Activated T-helper 2 cell treated with anti-CD3 and anti-CD28 coated beads, Interferon-gamma antibody, Interleukin-2, Interleukin-4, amounts not matched to agents 10 μg/mL and 5 μg/mL and 100 μg/mL, durations not matched to agents 14 hours and 24 hours and 36 hours (primary cell): ENCODE results near the gene DYNLT2B. TPM values are rescaled to one million over a fixed set of nuclear protein-coding genes. Genes with fewer than 3 reads are reported as not detected.

Experiments
- DNase-seq: peaks from one replicate; pipeline ENCODE4 v3.0.0; 2021; ENCODE audit warnings: low spot score
- H3K27ac Mint-ChIP-seq: one replicate; pipeline ENCODE4 v1.8.0; 2021; ENCODE audit warnings: mixed read lengths
- H3K27me3 Mint-ChIP-seq: one replicate; pipeline ENCODE4 v1.8.0; 2021; ENCODE audit warnings: low read depth, mixed read lengths
- H3K36me3 Mint-ChIP-seq: one replicate; pipeline ENCODE4 v1.8.0; 2021; ENCODE audit warnings: low read depth, mixed read lengths
- H3K4me1 Mint-ChIP-seq: one replicate; pipeline ENCODE4 v1.8.0; 2021; ENCODE audit warnings: low read depth, mixed read lengths
- H3K4me3 Mint-ChIP-seq: one replicate; pipeline ENCODE4 v1.8.0; 2021; ENCODE audit warnings: low read depth, mild to moderate bottlenecking, moderate library complexity, mixed read lengths
- H3K9me3 Mint-ChIP-seq: one replicate; pipeline ENCODE4 v1.8.0; 2021; ENCODE audit warnings: mixed read lengths
- intact Hi-C: fragments of 100-400 bp; cut with micrococcal nuclease; formaldehyde crosslinking; loops from one replicate; pipeline ENCODE4 v1.15.1; 2023
- total RNA-seq: library from RNA; stranded (reverse); gene quantifications from 2 replicates; pipeline ENCODE4 v1.2.3, GENCODE V29; 2022

The DYNLT2B gene
- total RNA-seq, 1 donor from 2014 or later, result 10.9 TPM

GRCh38 chr3:196341137-196341536 is 23.1 kb upstream of the DYNLT2B start:
- Mint-ChIP-seq H3K27ac (no peak overlapping the region), H3K4me1 (peaks cover 2% of the 10 kb centered on the region), H3K36me3 (no peaks in the 10 kb centered on the region), H3K27me3 (peaks cover 3% of the 10 kb centered on the region), H3K9me3 (no peaks in the 10 kb centered on the region), H3K4me3 (no peak overlapping the region)
- DNase-seq, result no peak
- intact Hi-C loops, result no loop called here

- H3K4me1 Mint-ChIP-seq, result peaks cover 2% of the 10 kb centered on the region
- H3K36me3 Mint-ChIP-seq, result no peaks in the 10 kb centered on the region
- intact Hi-C loops, result no loop called here
- DNase-seq, result no peak
- H3K9me3 Mint-ChIP-seq, result no peaks in the 10 kb centered on the region
- no peak overlapping the region for H3K27ac Mint-ChIP-seq
- H3K4me3 Mint-ChIP-seq, result no peak overlapping the region
- H3K27me3 Mint-ChIP-seq, result peaks cover 3% of the 10 kb centered on the region
Observed at GRCh38 chr3:196340466-196340865, 22.4 kb upstream of the DYNLT2B start.

- H3K4me3 Mint-ChIP-seq, result no peak overlapping the region
- H3K4me1 Mint-ChIP-seq, result peaks cover 2% of the 10 kb centered on the region
- no peak overlapping the region for H3K27ac Mint-ChIP-seq
- intact Hi-C loops, result no loop called here
- H3K36me3 Mint-ChIP-seq, result no peaks in the 10 kb centered on the region
- no peaks in the 10 kb centered on the region for H3K9me3 Mint-ChIP-seq
- H3K27me3 Mint-ChIP-seq, result peaks cover 3% of the 10 kb centered on the region
- no peak for DNase-seq
Observed at GRCh38 chr3:196339493-196340254, 21.6 kb upstream of the DYNLT2B start.

GRCh38 chr3:196339044-196339443 is 21.0 kb upstream of the DYNLT2B start:
- H3K4me3 Mint-ChIP-seq, result no peak overlapping the region
- no peaks in the 10 kb centered on the region for H3K9me3 Mint-ChIP-seq
- no peak overlapping the region for H3K27ac Mint-ChIP-seq
- DNase-seq, result no peak
- H3K4me1 Mint-ChIP-seq, result peaks cover 2% of the 10 kb centered on the region
- H3K36me3 Mint-ChIP-seq, result no peaks in the 10 kb centered on the region
- H3K27me3 Mint-ChIP-seq, result peaks cover 3% of the 10 kb centered on the region
- intact Hi-C loops, result no loop called here

- no peak for DNase-seq
- H3K27me3 Mint-ChIP-seq, result peaks cover 3% of the 10 kb centered on the region
- peaks cover 2% of the 10 kb centered on the region for H3K4me1 Mint-ChIP-seq
- intact Hi-C loops, result no loop called here
- H3K4me3 Mint-ChIP-seq, result no peak overlapping the region
- no peak overlapping the region for H3K27ac Mint-ChIP-seq
- no peaks in the 10 kb centered on the region for H3K36me3 Mint-ChIP-seq
- H3K9me3 Mint-ChIP-seq, result no peaks in the 10 kb centered on the region
Observed at GRCh38 chr3:196336319-196337145, 18.5 kb upstream of the DYNLT2B start.

- no peak for DNase-seq
- no peaks in the 10 kb centered on the region for H3K9me3 Mint-ChIP-seq
- H3K36me3 Mint-ChIP-seq, result no peaks in the 10 kb centered on the region
- intact Hi-C loops, result no loop called here
- H3K4me3 Mint-ChIP-seq, result no peak overlapping the region
- H3K27ac Mint-ChIP-seq, result no peak overlapping the region
- H3K4me1 Mint-ChIP-seq, result peaks cover 1% of the 10 kb centered on the region
- H3K27me3 Mint-ChIP-seq, result peaks cover 3% of the 10 kb centered on the region
Observed at GRCh38 chr3:196335503-196335948, 17.5 kb upstream of the DYNLT2B start.

- H3K36me3 Mint-ChIP-seq, result no peaks in the 10 kb centered on the region
- peaks cover 6% of the 10 kb centered on the region for H3K27me3 Mint-ChIP-seq
- no peaks in the 10 kb centered on the region for H3K4me1 Mint-ChIP-seq
- H3K9me3 Mint-ChIP-seq, result no peaks in the 10 kb centered on the region
- no peak for DNase-seq
- H3K4me3 Mint-ChIP-seq, result no peak overlapping the region
- intact Hi-C loops, result no loop called here
- H3K27ac Mint-ChIP-seq, result no peak overlapping the region
Observed at GRCh38 chr3:196334982-196335381, 16.9 kb upstream of the DYNLT2B start.

GRCh38 chr3:196332168-196332567 is 14.1 kb upstream of the DYNLT2B start:
- no peak for DNase-seq
- Mint-ChIP-seq H3K27me3 (peaks cover 10% of the 10 kb centered on the region), H3K4me1 (no peaks in the 10 kb centered on the region), H3K36me3 (no peaks in the 10 kb centered on the region), H3K27ac (no peak overlapping the region), H3K9me3 (no peaks in the 10 kb centered on the region), H3K4me3 (no peak overlapping the region)
- intact Hi-C loops, result no loop called here

- Mint-ChIP-seq H3K9me3 (no peaks in the 10 kb centered on the region), H3K4me1 (no peaks in the 10 kb centered on the region), H3K27ac (no peak overlapping the region), H3K36me3 (no peaks in the 10 kb centered on the region), H3K27me3 (peaks cover 11% of the 10 kb centered on the region), H3K4me3 (no peak overlapping the region)
- intact Hi-C loops, result no loop called here
- no peak for DNase-seq
Observed at GRCh38 chr3:196327405-196327804, 9.4 kb upstream of the DYNLT2B start.

- peaks cover 11% of the 10 kb centered on the region for H3K27me3 Mint-ChIP-seq
- intact Hi-C loops, result no loop called here
Observed at GRCh38 chr3:196326936-196327335, 8.9 kb upstream of the DYNLT2B start.

GRCh38 chr3:196323691-196324090 is 5.7 kb upstream of the DYNLT2B start:
- DNase-seq, result no peak
- intact Hi-C loops, result no loop called here
- H3K27ac Mint-ChIP-seq, result no peak overlapping the region
- no peak overlapping the region for H3K4me3 Mint-ChIP-seq
- peaks cover 4% of the 10 kb centered on the region for H3K4me1 Mint-ChIP-seq
- H3K36me3 Mint-ChIP-seq, result no peaks in the 10 kb centered on the region
- H3K9me3 Mint-ChIP-seq, result no peaks in the 10 kb centered on the region
- peaks cover 6% of the 10 kb centered on the region for H3K27me3 Mint-ChIP-seq

More at GRCh38 chr3:196326936-196327335, 8.9 kb upstream of the DYNLT2B start:
- Mint-ChIP-seq H3K27ac (no peak overlapping the region), H3K4me3 (no peak overlapping the region), H3K9me3 (no peaks in the 10 kb centered on the region), H3K4me1 (no peaks in the 10 kb centered on the region), H3K36me3 (no peaks in the 10 kb centered on the region)
- no peak for DNase-seq

- H3K4me1 Mint-ChIP-seq, result peaks cover 4% of the 10 kb centered on the region
- intact Hi-C loops, result no loop called here
- H3K36me3 Mint-ChIP-seq, result no peaks in the 10 kb centered on the region
- no peak overlapping the region for H3K27ac Mint-ChIP-seq
- H3K9me3 Mint-ChIP-seq, result no peaks in the 10 kb centered on the region
- DNase-seq, result no peak
- H3K4me3 Mint-ChIP-seq, result no peak overlapping the region
- peaks cover 3% of the 10 kb centered on the region for H3K27me3 Mint-ChIP-seq
Observed at GRCh38 chr3:196323016-196323415, 5.0 kb upstream of the DYNLT2B start.

GRCh38 chr3:196321162-196321561 is 3.1 kb upstream of the DYNLT2B start:
- H3K36me3 Mint-ChIP-seq, result peaks cover 2% of the 10 kb centered on the region
- intact Hi-C loops, result no loop called here
- no peak for DNase-seq
- no peak overlapping the region for H3K27ac Mint-ChIP-seq
- peaks cover 10% of the 10 kb centered on the region for H3K4me1 Mint-ChIP-seq
- peaks cover 2% of the 10 kb centered on the region for H3K27me3 Mint-ChIP-seq
- H3K9me3 Mint-ChIP-seq, result no peaks in the 10 kb centered on the region
- no peak overlapping the region for H3K4me3 Mint-ChIP-seq
